Ovary (tissue), 9 donors: ENCODE data around the gene ELMOD3. TPM values are rescaled to one million over a fixed set of nuclear protein-coding genes. Genes with fewer than 3 reads are reported as not detected.

Experiments
- DNase-seq, 5 donors: peaks; one replicate each; pipeline ENCODE4 v3.0.0-alpha.2; 2019 to 2020
- H3K27ac ChIP-seq, 2 donors: fragments of 200-600 bp; one replicate each; pipeline versions ENCODE4 v1.5.1 to v1.8.0; 2019 to 2022
- H3K27me3 ChIP-seq: fragments of 200-600 bp; one replicate; pipeline ENCODE4 v1.8.0; 2022
- H3K36me3 ChIP-seq: fragments of 200-600 bp; sonication (generic); one replicate; pipeline ENCODE4 v1.5.1; 2019
- H3K4me1 ChIP-seq: one replicate; pipeline ENCODE4 v1.8.1; 2013; ENCODE audit warnings: mild to moderate bottlenecking, moderate library complexity; ENCODE audit not compliant: insufficient read depth
- H3K4me3 ChIP-seq: fragments of 200-600 bp; sonication (generic); one replicate; pipeline ENCODE4 v1.5.1; 2017
- H3K9me3 ChIP-seq, 2 donors: fragments of 200-600 bp in 1 of 2; sonication (generic) in 1 of 2; one replicate each; pipeline versions ENCODE4 v1.5.1 to v1.8.1; 2013 to 2019; ENCODE audit warnings: mild to moderate bottlenecking in 1 of 2, moderate library complexity in 1 of 2
- EP300 ChIP-seq: sonication (generic); formaldehyde crosslinking; IDR thresholded peaks from one replicate; pipeline ENCODE4 v1.6.1; 2017; ENCODE audit warnings: antibody characterized with exemption
- POLR2A ChIP-seq: fragments of 450-650 bp; IDR thresholded peaks from one replicate; pipeline ENCODE4 v1.6.1; 2017; ENCODE audit warnings: antibody characterized with exemption, mild to moderate bottlenecking, moderate library complexity
- WGBS, 3 donors: extraction: QIAGEN DNeasy Blood & Tissue Kit in 1 of 3; methylation state at CpG; one replicate each; pipeline versions ENCODE4 v1.1.5 to v1.1.7; 2013 to 2017; 5-methylcytosine and 5-hydroxymethylcytosine counted together
- intact Hi-C, 4 donors: fragments of 100-400 bp; cut with DNase I; formaldehyde crosslinking; loops; one replicate each; pipeline versions ENCODE4 v1.11.0 to v1.15.1; 2022 to 2023
- polyA plus RNA-seq, 2 donors: library from polyadenylated mRNA; stranded (reverse); fragments of 200-250 nt in 1 of 2; fragments of 350-450 nt in 1 of 2; fragmentation: Illumina TruSeq in 1 of 2; extraction: RNeasy Lipid Tissue Mini Kit (QIAGEN cat#74804) in 1 of 2; gene quantifications; one replicate each; pipeline ENCODE4 v1.2.3, GENCODE V29; 2013 to 2014
- total RNA-seq, 7 donors: library from RNA; depleted of rRNA in 2 of 7; stranded (reverse); fragments of >200 nt in 2 of 7; fragmentation: NEBNext Ultra II Directional in 3 of 7; extraction: Animal tissue kit (Norgen Biotek cat#: 25700) in 3 of 7; gene quantifications; one replicate each; pipeline versions ENCODE4 v1.1.0 to v1.2.4, GENCODE V29; 2016 to 2023
- TF ChIP-seq, protein P1 (sequence below), 3 donors: fragments of 450-650 bp in 2 of 3; fragments of 200-600 bp in 1 of 3; IDR thresholded peaks; one replicate each; pipeline versions ENCODE4 v1.5.1 to v1.8.0; 2016 to 2022; ENCODE audit warnings: antibody characterized with exemption in 3 of 3, mild to moderate bottlenecking in 1 of 3
- donor health status: DM: no; HTN: no; CAD: no; lungs with moderate emphysema.
- donor health status: DM: no; HTN: no; CAD: no.
- donor health status: Bipolar disorder and iron deficiency.
- donor health status: DM: yes; HTN: yes; CAD: no.
- donor health status: DM: no; HTN: no; CAD: no.
- donor health status: DM: yes; HTN: yes; CAD: no.

ELMOD3 gene
- total and polyA plus RNA-seq, 9 donors, result 13.0 to 23.0 (median 17.3) TPM

DNA sequence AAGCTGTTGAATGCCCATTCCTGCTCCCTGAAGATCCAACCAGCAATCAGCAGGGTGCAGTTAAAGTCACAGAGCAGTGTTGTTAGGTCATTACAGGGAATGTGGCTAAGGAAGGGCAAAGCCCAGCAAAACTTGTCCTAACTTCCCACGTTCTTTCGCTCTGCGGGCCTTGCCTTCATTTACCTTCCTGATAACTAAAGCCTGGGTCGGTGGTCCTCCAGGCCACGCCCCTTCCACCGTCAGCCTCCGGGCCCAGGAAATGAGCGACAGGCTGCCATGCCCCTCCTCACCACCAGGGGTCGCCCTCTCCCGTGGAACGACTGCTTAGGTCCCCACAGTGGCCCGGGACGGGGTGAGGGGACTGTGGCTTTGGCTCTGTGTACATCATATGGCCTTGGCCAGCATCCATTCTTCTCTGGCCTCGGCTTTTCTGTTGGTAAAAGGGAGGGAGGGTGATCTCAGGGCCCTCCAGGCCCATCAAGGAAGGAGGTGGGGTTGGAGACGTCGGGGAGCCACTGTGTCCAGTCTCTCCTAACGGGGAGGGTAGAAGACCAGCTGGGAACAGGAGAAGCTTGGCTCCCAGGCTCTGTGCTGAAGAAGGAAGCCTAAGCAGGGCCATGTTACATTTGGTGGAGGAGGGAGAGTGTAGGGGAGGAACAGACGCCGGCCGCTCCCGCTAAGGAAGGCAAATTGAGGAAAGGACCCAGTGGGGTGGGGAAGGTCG lies 66.1 kb downstream of the ELMOD3 start:
- DNase-seq, result peak; percentile 84 to 93 (median 89)
- H3K36me3 ChIP-seq, result no peaks in the 10 kb centered on the region
- intact Hi-C loops, result loop anchor here (1.0 to 5.0 kb wide), 4 partner anchors 118 to 132 kb away; partner anchors contain the start of gene MAT2A (in 1 of the 4)
- no peaks in the 10 kb centered on the region for H3K9me3 ChIP-seq
- TF ChIP-seq, protein P1, sequence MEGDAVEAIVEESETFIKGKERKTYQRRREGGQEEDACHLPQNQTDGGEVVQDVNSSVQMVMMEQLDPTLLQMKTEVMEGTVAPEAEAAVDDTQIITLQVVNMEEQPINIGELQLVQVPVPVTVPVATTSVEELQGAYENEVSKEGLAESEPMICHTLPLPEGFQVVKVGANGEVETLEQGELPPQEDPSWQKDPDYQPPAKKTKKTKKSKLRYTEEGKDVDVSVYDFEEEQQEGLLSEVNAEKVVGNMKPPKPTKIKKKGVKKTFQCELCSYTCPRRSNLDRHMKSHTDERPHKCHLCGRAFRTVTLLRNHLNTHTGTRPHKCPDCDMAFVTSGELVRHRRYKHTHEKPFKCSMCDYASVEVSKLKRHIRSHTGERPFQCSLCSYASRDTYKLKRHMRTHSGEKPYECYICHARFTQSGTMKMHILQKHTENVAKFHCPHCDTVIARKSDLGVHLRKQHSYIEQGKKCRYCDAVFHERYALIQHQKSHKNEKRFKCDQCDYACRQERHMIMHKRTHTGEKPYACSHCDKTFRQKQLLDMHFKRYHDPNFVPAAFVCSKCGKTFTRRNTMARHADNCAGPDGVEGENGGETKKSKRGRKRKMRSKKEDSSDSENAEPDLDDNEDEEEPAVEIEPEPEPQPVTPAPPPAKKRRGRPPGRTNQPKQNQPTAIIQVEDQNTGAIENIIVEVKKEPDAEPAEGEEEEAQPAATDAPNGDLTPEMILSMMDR (IDR thresholded peaks at IDR 0.05), result peak; percentile 100
- TF ChIP-seq EP300, result no peak
- peak; percentile 45 for TF ChIP-seq POLR2A
- 8 to 18% (median 14%) methylated on average over 22 of the region's 22 CpGs for WGBS, 3 donors
- H3K27ac ChIP-seq, result peak overlapping the region; percentile 58 to 68
- peaks cover 5% of the 10 kb centered on the region for H3K4me1 ChIP-seq
- H3K27me3 ChIP-seq, result no peaks in the 10 kb centered on the region
- H3K4me3 ChIP-seq, result no peak overlapping the region

DNA sequence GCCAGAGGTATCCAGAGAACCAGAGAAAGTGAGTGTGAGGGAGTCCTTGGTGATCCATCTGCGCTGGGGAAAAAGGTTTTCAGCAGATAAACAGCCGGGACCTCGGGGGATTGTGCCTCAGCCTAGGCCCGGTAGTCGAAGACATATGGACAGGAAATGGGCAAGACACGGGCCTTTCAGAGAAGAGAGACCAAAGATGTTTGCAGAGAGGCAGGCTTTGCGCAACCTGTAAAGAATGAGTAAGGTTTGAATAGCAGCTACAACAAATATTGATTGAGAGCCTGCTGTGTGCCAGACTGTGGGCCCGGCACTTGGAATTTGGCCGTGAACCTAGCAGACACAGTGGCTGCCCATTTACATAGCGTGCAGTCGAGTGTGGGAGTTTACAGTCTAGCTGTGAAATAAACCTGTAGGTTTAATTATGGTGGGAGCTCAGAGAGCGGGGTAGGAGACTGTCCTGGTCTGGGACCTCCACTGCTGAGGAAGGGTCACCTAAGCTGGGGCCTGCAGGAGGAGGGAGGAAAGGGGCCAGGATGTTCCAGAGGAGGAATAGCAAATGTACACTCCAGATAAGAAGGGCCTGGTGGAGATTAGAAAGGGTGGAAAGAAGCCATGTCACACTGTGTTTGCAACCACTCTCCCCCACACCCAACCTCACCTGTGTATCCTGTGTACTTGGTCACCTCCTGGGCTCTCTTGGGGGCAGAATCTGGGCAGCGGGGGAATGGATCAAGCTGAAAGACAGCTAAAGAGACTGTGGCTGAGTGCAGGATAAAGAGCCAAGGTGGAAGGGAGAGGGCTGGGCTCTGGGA lies 66.9 kb downstream of the ELMOD3 start:
- no peaks in the 10 kb centered on the region for H3K27me3 ChIP-seq
- no peaks in the 10 kb centered on the region for H3K9me3 ChIP-seq
- no peak for DNase-seq
- no peaks in the 10 kb centered on the region for H3K36me3 ChIP-seq
- TF ChIP-seq, protein P1 (IDR thresholded peaks at IDR 0.05), result no peak
- TF ChIP-seq EP300 (no peak), POLR2A (no peak)
- no peak overlapping the region for H3K4me3 ChIP-seq
- 58 to 65% (median 60%) methylated on average over 13 of the region's 13 CpGs for WGBS, 3 donors
- intact Hi-C loops, result loop anchor here in 3 of 4 donors (1.0 to 5.0 kb wide), 4 partner anchors 117 to 131 kb away; partner anchors contain the start of gene MAT2A (in 1 of the 3)
- peaks cover 5% of the 10 kb centered on the region for H3K4me1 ChIP-seq
- peak overlapping the region; percentile 58 to 68 for H3K27ac ChIP-seq

DNA sequence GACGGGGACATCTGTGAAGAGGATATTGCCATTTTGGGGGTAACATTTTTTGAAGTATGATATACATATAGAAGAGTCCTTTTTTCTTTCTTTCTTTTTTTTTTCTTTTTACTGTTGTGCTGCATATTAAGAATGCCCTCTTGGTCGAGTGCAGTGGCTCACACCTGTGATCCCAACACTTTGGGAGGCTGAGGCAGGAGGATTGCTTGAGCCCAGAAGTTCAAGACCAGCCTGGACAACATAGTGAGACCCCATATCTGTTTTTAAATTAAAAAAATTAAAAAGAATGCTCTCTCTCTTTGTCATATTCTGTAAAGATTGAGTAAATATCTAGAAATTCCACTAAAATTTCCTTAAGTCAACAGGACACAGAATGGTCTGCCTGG lies 67.5 kb downstream of the ELMOD3 start:
- DNase-seq, result no peak
- TF ChIP-seq EP300 (no peak), POLR2A (no peak)
- TF ChIP-seq, protein P1 (IDR thresholded peaks at IDR 0.05), result no peak
- Histone ChIP-seq H3K4me1 (peaks cover 5% of the 10 kb centered on the region), H3K27ac (no peak overlapping the region), H3K27me3 (no peaks in the 10 kb centered on the region), H3K4me3 (no peak overlapping the region), H3K36me3 (no peaks in the 10 kb centered on the region), H3K9me3 (no peaks in the 10 kb centered on the region)
- intact Hi-C loops, result loop anchor here in 1 of 4 donors (5.0 kb wide), 1 partner anchor 130 kb away; no protein-coding TSS in a partner anchor
- 85 to 97% (median 95%) methylated on average over 2 of the region's 2 CpGs for WGBS, 3 donors

DNA sequence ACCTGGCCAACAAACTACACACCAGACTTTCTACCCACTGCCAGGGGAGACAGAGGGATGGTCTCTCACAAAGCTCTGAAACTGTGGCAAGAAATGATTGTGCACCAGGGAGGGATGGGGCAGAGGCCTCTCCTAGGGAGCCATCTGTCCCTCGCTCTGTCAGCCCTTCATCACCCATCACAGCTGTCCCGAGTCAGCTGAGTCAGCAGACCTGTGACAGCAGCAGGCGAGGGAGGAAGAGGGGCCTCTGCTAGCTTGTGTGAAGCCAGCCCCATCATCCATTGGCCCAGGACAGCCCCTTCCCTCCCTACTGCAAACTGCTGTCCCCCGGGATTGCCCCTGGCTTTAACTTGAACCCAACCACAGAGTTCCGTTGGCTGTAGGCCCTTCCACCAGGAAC lies 69.0 kb downstream of the ELMOD3 start:
- no peak for TF ChIP-seq POLR2A
- no peak for TF ChIP-seq EP300
- TF ChIP-seq, protein P1 (IDR thresholded peaks at IDR 0.05), result no peak
- intact Hi-C loops, result loop anchor here in 1 of 4 donors (5.0 kb wide), 1 partner anchor 129 kb away; no protein-coding TSS in a partner anchor
- H3K9me3 ChIP-seq, result no peaks in the 10 kb centered on the region
- no peak for DNase-seq
- peaks cover 5% of the 10 kb centered on the region for H3K4me1 ChIP-seq
- H3K36me3 ChIP-seq, result no peaks in the 10 kb centered on the region
- H3K27me3 ChIP-seq, result no peaks in the 10 kb centered on the region
- 76 to 83% (median 77%) methylated on average over 5 of the region's 5 CpGs for WGBS, 3 donors
- no peak overlapping the region for H3K27ac ChIP-seq
- no peak overlapping the region for H3K4me3 ChIP-seq
